Trophoblast cell (in vitro differentiated cells and primary cell): ENCODE data around the gene ARMC5.
A peak's percentile ranks its signal among the peaks of the same experiment; 100 is the strongest.

Source experiments
- DNase-seq, 2 donors: peaks; one replicate each; pipeline ENCODE4 v3.0.0-alpha.2; 2016
- H2AFZ ChIP-seq: 2 replicates; pipeline ENCODE4 v1.6.1; 2013; ENCODE audit warnings: low read length, moderate library complexity, mild to moderate bottlenecking; ENCODE audit not compliant: insufficient read depth, poor library complexity
- H2AK5ac ChIP-seq: 2 replicates; pipeline ENCODE4 v1.6.1; 2013; ENCODE audit warnings: mild to moderate bottlenecking, low read length
- H2BK120ac ChIP-seq: 2 replicates; pipeline ENCODE4 v1.6.1; 2013; ENCODE audit warnings: low read length, mild to moderate bottlenecking, moderate library complexity; ENCODE audit not compliant: insufficient read depth, poor library complexity
- H2BK12ac ChIP-seq: 2 replicates; pipeline ENCODE4 v1.6.1; 2013; ENCODE audit warnings: mild to moderate bottlenecking, low read length, moderate library complexity
- H2BK5ac ChIP-seq: 2 replicates; pipeline ENCODE4 v1.6.1; 2013; ENCODE audit warnings: low read length, low read depth, moderate library complexity, mild to moderate bottlenecking; ENCODE audit not compliant: poor library complexity
- H3K14ac ChIP-seq: 2 replicates; pipeline ENCODE4 v1.6.1; 2013; ENCODE audit warnings: mild to moderate bottlenecking, low read length
- H3K18ac ChIP-seq: 2 replicates; pipeline ENCODE4 v1.6.1; 2013; ENCODE audit warnings: mild to moderate bottlenecking, low read length
- H3K23ac ChIP-seq: 2 replicates; pipeline ENCODE4 v1.6.1; 2013; ENCODE audit warnings: low read length
- H3K27ac ChIP-seq: 2 replicates; pipeline ENCODE4 v1.5.1; 2013; ENCODE audit warnings: low read depth, mild to moderate bottlenecking, inconsistent platforms, low read length, moderate library complexity
- H3K27me3 ChIP-seq: 2 replicates; pipeline ENCODE4 v1.6.1; 2013; ENCODE audit warnings: inconsistent platforms, mild to moderate bottlenecking, low read length, moderate library complexity; ENCODE audit not compliant: insufficient read depth
- H3K36me3 ChIP-seq, 2 experiments: 1 replicate in 1 of 2; 2 replicates in 1 of 2; pipeline ENCODE4 v1.6.1; 2013; ENCODE audit warnings: low read length in 2 of 2, mild to moderate bottlenecking in 2 of 2, moderate library complexity in 1 of 2; ENCODE audit not compliant: insufficient read depth in 2 of 2, control insufficient read depth in 1 of 2
- H3K4ac ChIP-seq: 2 replicates; pipeline ENCODE4 v1.6.1; 2013; ENCODE audit warnings: low read depth, mild to moderate bottlenecking, low read length, moderate library complexity
- H3K4me1 ChIP-seq, 2 experiments: 1 replicate in 1 of 2; 2 replicates in 1 of 2; pipeline ENCODE4 v1.6.1; 2013; ENCODE audit warnings: low read length in 2 of 2, mild to moderate bottlenecking in 2 of 2, moderate library complexity in 1 of 2; ENCODE audit not compliant: insufficient read depth in 2 of 2, control insufficient read depth in 1 of 2
- H3K4me2 ChIP-seq: 2 replicates; pipeline ENCODE4 v1.6.1; 2013; ENCODE audit warnings: inconsistent platforms, mild to moderate bottlenecking, low read length, moderate library complexity
- H3K4me3 ChIP-seq: 2 replicates; pipeline ENCODE4 v1.5.1; 2013; ENCODE audit warnings: mild to moderate bottlenecking, low read depth, low read length, inconsistent platforms
- H3K79me1 ChIP-seq: one replicate; pipeline ENCODE4 v1.6.1; 2013; ENCODE audit warnings: low read length
- H3K79me2 ChIP-seq: 2 replicates; pipeline ENCODE4 v1.6.1; 2013; ENCODE audit warnings: low read length, mild to moderate bottlenecking; ENCODE audit not compliant: control insufficient read depth, insufficient read depth, poor library complexity
- H3K9ac ChIP-seq: 2 replicates; pipeline ENCODE4 v1.6.1; 2013; ENCODE audit warnings: mild to moderate bottlenecking, low read length
- H3K9me3 ChIP-seq: 2 replicates; pipeline ENCODE4 v1.6.1; 2013; ENCODE audit warnings: low read depth, mild to moderate bottlenecking, control low read depth, inconsistent platforms, low read length; ENCODE audit not compliant: insufficient read depth
- H4K12ac ChIP-seq: 2 replicates; pipeline ENCODE4 v1.6.1; 2013; ENCODE audit warnings: low read depth, mild to moderate bottlenecking, low read length, moderate library complexity
- H4K8ac ChIP-seq: 2 replicates; pipeline ENCODE4 v1.6.1; 2013; ENCODE audit warnings: low read depth, mild to moderate bottlenecking, low read length, moderate library complexity
- H4K91ac ChIP-seq: one replicate; pipeline ENCODE4 v1.6.1; 2013; ENCODE audit warnings: low read depth, mild to moderate bottlenecking, low read length, moderate library complexity
- WGBS: extraction: QIAGEN DNeasy Blood & Tissue Kit; methylation state at CpG from one replicate; pipeline ENCODE4 v1.1.7; 2013; ENCODE audit warnings: missing lambda C conversion rate; ENCODE audit not compliant: insufficient read length, insufficient coverage; ENCODE audit errors: extremely low coverage; 5-methylcytosine and 5-hydroxymethylcytosine counted together

ARMC5 gene

DNA sequence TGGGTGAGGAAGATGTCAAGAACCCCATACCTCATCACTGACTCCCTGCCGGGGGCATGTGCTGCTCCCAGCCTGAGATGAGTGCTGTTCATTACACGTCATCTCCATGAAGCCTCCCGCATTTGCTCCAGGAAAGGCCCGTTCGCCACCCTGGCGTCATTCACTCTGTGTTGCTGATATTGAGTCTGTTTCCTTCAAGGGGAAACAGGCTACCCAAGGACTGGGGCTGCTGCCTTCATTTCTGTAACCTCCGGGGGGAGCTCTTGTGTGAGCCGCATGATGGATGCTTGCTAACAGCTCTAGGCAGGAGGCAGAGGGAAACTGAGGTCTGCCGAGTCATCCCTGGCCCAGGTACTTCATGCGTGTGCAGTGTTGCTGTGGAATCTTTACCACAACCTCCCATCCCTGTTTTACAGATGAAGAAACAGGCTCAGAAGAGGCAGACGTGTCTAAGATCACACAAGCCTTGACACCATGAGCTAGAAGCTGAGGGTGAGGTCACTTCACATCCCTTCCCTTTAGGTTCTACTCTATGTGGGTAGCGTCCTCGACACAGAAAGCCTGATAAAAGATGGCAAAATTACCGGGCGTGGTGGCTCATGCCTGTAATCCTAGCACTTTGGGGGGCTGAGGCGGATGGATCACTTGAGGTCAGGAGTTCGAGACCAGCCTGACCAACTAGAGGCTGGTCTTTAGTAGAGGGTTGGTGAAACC is 3.5 kb upstream of the ARMC5 start:
- Histone ChIP-seq H3K14ac (no peak overlapping the region), H2AK5ac (no peak overlapping the region), H3K18ac (peak overlapping the region; percentile 48), H3K79me2 (peaks cover 19% of the 10 kb centered on the region), H3K4me2 (no peak overlapping the region), H2BK12ac (no peak overlapping the region), H3K4me1 (peaks cover 29 to 44% of the 10 kb centered on the region in 2 experiments), H4K12ac (no peak overlapping the region), H2BK5ac (no peak overlapping the region), H3K4ac (peak overlapping the region; percentile 9), H3K27me3 (no peaks in the 10 kb centered on the region), H3K9ac (no peak overlapping the region), H3K23ac (no peak overlapping the region), H2BK120ac (no peak overlapping the region), H3K9me3 (peaks cover 2% of the 10 kb centered on the region), H4K8ac (no peak overlapping the region), H3K79me1 (peaks cover 25% of the 10 kb centered on the region), H3K27ac (no peak overlapping the region), H3K36me3 (peaks cover 3 to 4% of the 10 kb centered on the region in 2 experiments), H4K91ac (no peak overlapping the region), H2AFZ (no peak overlapping the region), H3K4me3 (no peak overlapping the region)
- peak in 1 of 2 donors; percentile 14 for DNase-seq
- no CpG with 5 or more reads among the region's 17 CpGs for WGBS

DNA sequence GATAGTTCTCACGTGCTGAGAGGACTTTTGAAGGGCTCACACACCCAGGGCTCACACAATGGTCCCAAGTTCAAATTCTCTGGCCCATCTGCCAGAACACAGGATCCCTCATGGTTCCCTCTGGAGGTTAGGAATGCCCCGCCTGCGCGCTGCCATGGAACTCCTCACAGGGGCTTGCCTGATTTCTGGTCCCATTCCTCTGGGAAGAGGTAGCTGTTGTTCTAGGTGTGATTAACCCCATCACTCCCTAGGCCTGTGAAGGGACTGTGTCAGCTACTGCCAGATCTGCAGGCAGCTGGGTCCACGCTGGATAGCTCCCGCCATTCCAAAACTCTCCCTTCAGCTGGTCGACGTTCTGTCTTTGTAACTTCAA is 2.3 kb upstream of the ARMC5 start:
- H3K4ac ChIP-seq = peak overlapping the region; percentile 60
- no peak overlapping the region for H3K23ac ChIP-seq
- no CpG with 5 or more reads among the region's 8 CpGs for WGBS
- no peak overlapping the region for H3K4me3 ChIP-seq
- H4K91ac ChIP-seq = no peak overlapping the region
- peaks cover 28 to 40% of the 10 kb centered on the region in 2 experiments for H3K4me1 ChIP-seq
- H3K14ac ChIP-seq = no peak overlapping the region
- no peak overlapping the region for H4K8ac ChIP-seq
- no peak overlapping the region for H3K9ac ChIP-seq
- H3K4me2 ChIP-seq = no peak overlapping the region
- H3K79me2 ChIP-seq = peaks cover 19% of the 10 kb centered on the region
- no peak overlapping the region for H2BK12ac ChIP-seq
- no peak overlapping the region for H2BK5ac ChIP-seq
- H2BK120ac ChIP-seq = no peak overlapping the region
- DNase-seq = no peak
- no peak overlapping the region for H3K27ac ChIP-seq
- peaks cover 25% of the 10 kb centered on the region for H3K79me1 ChIP-seq
- H3K9me3 ChIP-seq = peaks cover 2% of the 10 kb centered on the region
- H2AK5ac ChIP-seq = no peak overlapping the region
- peak overlapping the region; percentile 6 for H3K18ac ChIP-seq
- H3K27me3 ChIP-seq = no peaks in the 10 kb centered on the region
- H2AFZ ChIP-seq = no peak overlapping the region
- no peak overlapping the region for H4K12ac ChIP-seq
- H3K36me3 ChIP-seq = peaks cover 4 to 5% of the 10 kb centered on the region in 2 experiments

DNA sequence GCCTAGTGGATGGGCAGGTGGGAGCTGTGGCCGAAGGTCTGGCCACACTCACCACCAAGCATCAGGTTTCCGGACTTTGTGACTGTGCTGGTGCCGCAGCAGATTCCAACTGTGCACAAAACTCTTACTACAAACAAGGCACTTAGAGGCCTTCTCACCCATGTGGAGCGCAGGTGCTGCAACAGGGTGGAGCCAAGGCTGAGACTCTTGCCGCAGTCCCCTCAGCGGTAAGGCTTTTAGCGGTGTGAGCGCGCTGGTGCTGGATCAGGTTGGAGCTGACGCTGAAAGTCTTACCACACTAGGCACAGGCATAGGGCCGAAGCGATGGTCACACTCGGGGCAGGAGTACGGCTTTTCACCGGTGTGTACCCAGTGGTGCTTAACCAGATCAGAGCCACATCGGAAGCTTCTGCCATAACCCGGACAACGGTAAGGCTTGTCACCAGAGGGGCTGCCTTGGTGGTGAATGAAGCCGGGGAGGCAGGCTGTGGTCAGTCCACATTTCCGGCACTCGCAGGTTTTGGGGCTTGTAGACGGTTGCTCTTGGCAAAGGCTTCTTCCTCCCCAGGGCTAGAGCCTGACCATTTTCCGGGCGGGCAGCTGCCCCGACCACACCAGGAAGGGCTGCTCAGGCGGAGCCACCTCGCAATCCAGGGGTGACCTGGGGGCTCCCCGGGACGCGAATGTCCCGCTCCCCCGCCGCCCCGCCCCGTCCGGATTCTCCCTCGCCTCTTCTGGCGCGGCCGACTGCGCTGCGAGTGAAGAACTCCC is 1.0 kb upstream of the ARMC5 start:
- Histone ChIP-seq H3K18ac (peak overlapping the region; percentile 50), H3K4me3 (peak overlapping the region; percentile 88), H4K12ac (peak overlapping the region; percentile 83), H2BK5ac (peak overlapping the region; percentile 65), H3K79me2 (peaks cover 19% of the 10 kb centered on the region), H3K79me1 (peaks cover 20% of the 10 kb centered on the region), H3K4me2 (peak overlapping the region; percentile 95), H3K14ac (peak overlapping the region; percentile 66), H3K4me1 (peaks cover 19 to 31% of the 10 kb centered on the region in 2 experiments), H3K36me3 (peaks cover 12 to 13% of the 10 kb centered on the region in 2 experiments), H2AK5ac (peak overlapping the region; percentile 8), H2BK12ac (no peak overlapping the region), H3K9ac (peak overlapping the region; percentile 83), H4K8ac (peak overlapping the region; percentile 100), H4K91ac (peak overlapping the region; percentile 96), H3K9me3 (peaks cover 2% of the 10 kb centered on the region), H2BK120ac (peak overlapping the region; percentile 24), H3K4ac (peak overlapping the region; percentile 9), H3K27ac (peak overlapping the region; percentile 99), H3K23ac (no peak overlapping the region), H2AFZ (peak overlapping the region; percentile 68), H3K27me3 (no peaks in the 10 kb centered on the region)
- DNase-seq = peak; percentile 40 to 51
- no CpG with 5 or more reads among the region's 42 CpGs for WGBS

DNA sequence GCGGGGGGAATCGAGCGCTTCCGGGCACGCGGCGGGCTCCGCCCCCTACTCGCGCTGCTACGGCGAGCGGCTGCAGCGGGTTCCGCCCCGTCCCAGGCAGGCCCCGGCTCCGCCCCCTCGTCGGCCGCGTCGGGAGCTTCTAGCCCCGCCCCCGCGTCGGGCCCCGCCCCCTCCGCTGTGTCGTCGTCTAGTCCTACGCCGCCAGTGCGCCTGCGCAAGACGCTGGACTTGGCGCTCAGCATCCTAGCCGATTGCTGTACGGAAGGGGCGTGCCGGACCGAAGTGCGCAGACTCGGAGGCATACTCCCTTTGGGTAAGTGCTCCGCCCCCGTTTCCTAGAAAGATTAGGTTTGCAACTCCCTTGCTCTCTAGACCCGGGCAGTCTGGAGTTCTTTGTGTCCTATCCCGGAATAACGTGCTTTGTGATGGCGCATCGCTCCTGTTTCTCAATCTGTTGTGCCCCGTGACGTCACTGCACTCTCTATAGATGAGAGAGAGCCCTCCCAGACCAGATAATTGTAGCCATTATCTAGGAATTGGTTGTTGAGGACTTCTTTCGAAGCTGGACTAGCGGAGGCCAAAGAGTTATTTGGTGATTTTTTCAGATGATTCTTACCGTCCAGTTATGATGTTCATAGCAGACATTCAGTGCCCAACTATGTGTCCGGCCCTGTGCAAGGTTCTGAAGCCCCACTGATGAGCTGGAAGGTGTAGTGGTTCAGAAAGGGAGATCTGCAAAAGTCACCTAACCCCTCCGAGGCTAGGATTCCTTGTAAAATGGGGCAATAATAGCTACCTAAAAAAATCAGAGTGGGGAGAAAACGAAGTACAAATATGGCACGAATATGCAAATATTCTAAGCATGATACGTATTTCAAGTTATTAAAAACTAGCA is 633 bp downstream of the ARMC5 start:
- no peak overlapping the region for H2BK12ac ChIP-seq
- H3K36me3 ChIP-seq = peaks cover 20 to 27% of the 10 kb centered on the region in 2 experiments
- H3K79me2 ChIP-seq = peaks cover 19% of the 10 kb centered on the region
- peak overlapping the region; percentile 95 for H3K18ac ChIP-seq
- H3K27me3 ChIP-seq = no peaks in the 10 kb centered on the region
- peak overlapping the region; percentile 100 for H4K8ac ChIP-seq
- peaks cover 2% of the 10 kb centered on the region for H3K9me3 ChIP-seq
- peak overlapping the region; percentile 99 for H3K14ac ChIP-seq
- peak overlapping the region; percentile 94 for H4K12ac ChIP-seq
- WGBS = no CpG with 5 or more reads among the region's 61 CpGs
- H2BK5ac ChIP-seq = peak overlapping the region; percentile 96
- H3K27ac ChIP-seq = peak overlapping the region; percentile 99
- peak overlapping the region; percentile 96 for H4K91ac ChIP-seq
- H2BK120ac ChIP-seq = peak overlapping the region; percentile 89
- DNase-seq = peak; percentile 100
- H3K79me1 ChIP-seq = peaks cover 15% of the 10 kb centered on the region
- H3K9ac ChIP-seq = peak overlapping the region; percentile 90
- peak overlapping the region; percentile 93 for H3K4ac ChIP-seq
- H3K4me2 ChIP-seq = peak overlapping the region; percentile 95
- peak overlapping the region; percentile 71 for H2AK5ac ChIP-seq
- H3K4me3 ChIP-seq = peak overlapping the region; percentile 88
- peak overlapping the region; percentile 98 for H2AFZ ChIP-seq
- H3K23ac ChIP-seq = no peak overlapping the region
- peaks cover 14 to 24% of the 10 kb centered on the region in 2 experiments for H3K4me1 ChIP-seq
